Spinal cord (tissue), 10 donors: ENCODE results near the gene FBLL1. TPM values are rescaled to one million over a fixed set of nuclear protein-coding genes. Genes with fewer than 3 reads are reported as not detected.
"Not testable (repeated sequence)": the region's sequence is repeated elsewhere in the genome, so short reads cannot be mapped to it uniquely, and the experiment has no call there.

Experiments used
- DNase-seq, 6 donors: peaks; one replicate each; pipeline versions ENCODE4 v3.0.0 to v3.0.0-alpha.2; 2013 to 2015; ENCODE audit warnings: low spot score in 6 of 6, low read depth in 4 of 6
- H3K27ac ChIP-seq: one replicate; pipeline ENCODE4 v1.5.1; 2013; ENCODE audit warnings: low read depth, low read length, control low read depth
- H3K27me3 ChIP-seq: one replicate; pipeline ENCODE4 v1.6.1; 2013; ENCODE audit warnings: low read length; ENCODE audit not compliant: control insufficient read depth, insufficient read depth
- H3K36me3 ChIP-seq: one replicate; pipeline ENCODE4 v1.6.1; 2013; ENCODE audit warnings: low read length; ENCODE audit not compliant: control insufficient read depth, insufficient read depth
- H3K4me1 ChIP-seq: one replicate; pipeline ENCODE4 v1.6.1; 2013; ENCODE audit warnings: low read length; ENCODE audit not compliant: control insufficient read depth, insufficient read depth
- H3K4me3 ChIP-seq: one replicate; pipeline ENCODE4 v1.5.1; 2013; ENCODE audit warnings: low read depth, low read length, control low read depth
- H3K9me3 ChIP-seq: one replicate; pipeline ENCODE4 v1.6.1; 2013; ENCODE audit warnings: low read length; ENCODE audit not compliant: control insufficient read depth, insufficient read depth
- WGBS: methylation state at CpG from one replicate; pipeline ENCODE4 v1.1.5; 2013; ENCODE audit warnings: missing lambda C conversion rate; ENCODE audit not compliant: insufficient coverage; 5-methylcytosine and 5-hydroxymethylcytosine counted together
- polyA plus RNA-seq, 2 donors: library from polyadenylated mRNA; unstranded; fragments of 120-200 nt; gene quantifications; one replicate each; pipeline ENCODE4 v1.2.1, GENCODE V29; 2013; ENCODE audit not compliant: insufficient read length in 2 of 2
- total RNA-seq, 2 donors: library from RNA; depleted of rRNA in 1 of 2; stranded (reverse); fragments of 120-200 nt in 1 of 2; fragments of >200 nt in 1 of 2; gene quantifications; one replicate each; pipeline versions ENCODE4 v1.2.3 to v1.2.4, GENCODE V29; 2013 to 2014
- donor health status: healthy.

Gene FBLL1
- total and polyA plus RNA-seq, 4 donors = 15.5 to 61.4 (median 37.6) TPM

DNA sequence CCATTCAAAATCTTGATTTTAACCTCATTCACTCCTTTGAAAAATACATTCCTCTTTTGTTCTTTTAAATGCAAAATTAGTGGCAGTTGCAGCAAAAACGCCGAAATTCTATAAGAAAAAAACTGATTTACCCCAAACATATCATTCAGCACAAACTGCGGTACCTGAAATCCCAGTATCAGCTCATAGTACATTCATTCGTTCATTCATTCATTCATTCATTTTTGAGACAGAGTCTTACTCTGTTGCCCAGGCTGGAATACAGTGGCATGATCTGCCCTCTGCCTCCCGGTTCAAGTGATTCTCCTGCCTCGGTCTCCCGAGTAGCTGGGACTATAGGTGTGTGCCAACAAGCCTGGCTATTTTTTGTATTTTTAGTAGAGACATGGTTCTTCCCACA lies 20.4 kb downstream of the FBLL1 start:
- H3K4me3 ChIP-seq = no peak overlapping the region
- H3K36me3 ChIP-seq = peaks cover 3% of the 10 kb centered on the region
- no peak for DNase-seq
- no peaks in the 10 kb centered on the region for H3K9me3 ChIP-seq
- WGBS = 98% methylated on average over 4 of the region's 7 CpGs
- H3K27ac ChIP-seq = no peak overlapping the region
- H3K4me1 ChIP-seq = no peaks in the 10 kb centered on the region
- no peaks in the 10 kb centered on the region for H3K27me3 ChIP-seq

DNA sequence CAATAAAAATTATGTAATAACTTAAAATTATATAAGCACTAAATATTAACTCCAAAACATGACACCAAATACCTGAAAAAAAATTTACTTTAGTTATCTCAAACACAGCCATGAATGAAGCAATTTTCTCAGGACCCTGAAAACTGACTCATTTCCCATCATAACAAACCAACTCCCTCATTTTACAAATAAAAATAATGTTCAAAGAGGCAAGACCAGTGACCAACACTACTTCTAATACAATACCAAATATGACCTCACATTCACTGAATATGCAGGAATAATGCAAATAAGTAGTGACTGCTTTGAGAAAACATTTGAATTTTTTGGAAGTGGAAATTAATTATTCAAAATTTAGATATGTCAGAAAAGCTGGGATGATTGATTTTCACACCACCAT lies 21.6 kb downstream of the FBLL1 start:
- Histone ChIP-seq H3K27me3 (no peaks in the 10 kb centered on the region), H3K36me3 (peaks cover 3% of the 10 kb centered on the region), H3K9me3 (no peaks in the 10 kb centered on the region), H3K27ac (no peak overlapping the region), H3K4me1 (no peaks in the 10 kb centered on the region), H3K4me3 (no peak overlapping the region)
- no peak for DNase-seq

DNA sequence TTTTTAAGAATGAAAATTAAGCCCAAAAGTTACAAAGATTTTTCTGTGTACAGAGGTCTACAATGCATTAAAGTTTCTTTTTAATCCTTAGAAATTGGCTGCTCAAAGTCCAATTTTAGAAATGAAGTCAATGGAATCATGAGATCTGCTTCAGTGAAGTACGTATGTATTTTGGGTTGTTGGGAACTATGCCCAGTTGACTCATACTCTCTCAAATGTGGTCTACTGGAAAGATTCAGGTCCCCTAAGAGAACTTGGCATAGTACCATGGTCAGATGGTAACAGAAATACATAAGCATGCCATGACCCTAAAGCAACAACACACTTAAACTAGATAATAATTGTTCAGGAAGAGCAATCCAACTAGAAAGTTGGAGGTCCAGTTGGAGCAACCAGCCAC lies 23.0 kb downstream of the FBLL1 start:
- no peak for DNase-seq
- WGBS = no CpG with 5 or more reads among the region's 1 CpG

DNA sequence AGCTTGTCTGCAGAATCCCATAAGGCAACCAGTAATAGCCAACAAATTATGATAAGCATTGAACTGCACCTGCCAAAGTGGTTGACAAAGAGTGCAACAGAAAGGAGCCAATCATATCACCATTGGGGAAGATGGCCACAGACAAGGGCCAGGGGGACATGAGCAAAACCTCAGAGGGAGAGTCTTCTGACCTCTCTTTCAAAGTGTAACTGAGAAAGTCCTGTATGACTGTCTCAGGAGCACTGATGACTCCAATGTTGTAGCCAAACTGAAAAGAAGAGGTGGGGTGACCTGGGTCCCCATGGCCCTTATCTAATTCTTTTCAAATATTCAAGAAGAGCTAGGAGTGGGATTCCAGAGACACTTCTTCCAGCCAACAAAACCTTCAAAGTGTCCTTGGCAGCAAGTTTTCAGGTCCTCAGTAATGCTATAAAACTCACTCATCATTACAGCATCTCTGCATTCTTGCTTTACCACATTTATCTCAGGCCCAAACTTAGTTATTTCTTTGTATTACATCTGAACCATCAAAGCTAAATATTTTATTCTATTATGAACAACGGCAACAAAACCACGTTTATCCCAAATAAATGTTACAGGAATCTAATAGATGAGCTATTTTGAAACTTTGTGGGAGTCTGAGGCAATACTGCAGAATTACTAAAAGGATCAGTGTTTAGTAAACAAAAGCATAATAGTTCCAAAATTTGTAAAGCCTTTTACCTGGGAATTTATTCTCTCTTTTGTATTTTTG lies 24.4 kb downstream of the FBLL1 start:
- peaks cover 7% of the 10 kb centered on the region for H3K36me3 ChIP-seq
- no peaks in the 10 kb centered on the region for H3K4me1 ChIP-seq
- no CpG with 5 or more reads among the region's 2 CpGs for WGBS
- H3K27me3 ChIP-seq = no peaks in the 10 kb centered on the region
- no peak for DNase-seq
- no peak overlapping the region for H3K4me3 ChIP-seq
- no peaks in the 10 kb centered on the region for H3K9me3 ChIP-seq
- no peak overlapping the region for H3K27ac ChIP-seq

More for the DNA sequence above, 23.0 kb downstream of the FBLL1 start:
- Histone ChIP-seq H3K4me1 (no peaks in the 10 kb centered on the region), H3K27ac (no peak overlapping the region), H3K9me3 (no peaks in the 10 kb centered on the region), H3K27me3 (no peaks in the 10 kb centered on the region), H3K4me3 (no peak overlapping the region), H3K36me3 (no peaks in the 10 kb centered on the region)

DNA sequence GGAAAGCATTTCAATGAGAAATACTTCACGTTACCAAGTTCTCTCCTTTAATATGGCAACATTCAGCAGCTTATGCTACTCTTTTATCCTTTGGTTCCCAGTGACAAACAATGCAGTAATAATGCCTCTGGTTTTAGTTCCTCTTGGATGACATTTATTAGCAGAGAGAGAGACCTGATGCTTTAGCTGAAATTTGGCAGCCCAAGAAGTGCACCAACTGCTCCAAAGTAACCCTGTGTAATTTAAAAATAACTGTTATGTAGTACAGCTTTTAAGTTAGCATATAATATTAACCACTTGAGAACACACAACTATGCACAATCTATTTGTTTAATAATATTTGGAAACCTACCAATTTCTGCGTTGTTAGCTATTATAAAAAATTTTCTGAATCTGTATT lies 28.3 kb downstream of the FBLL1 start:
- no peaks in the 10 kb centered on the region for H3K9me3 ChIP-seq
- WGBS = no CpG with 5 or more reads among the region's 2 CpGs
- no peak for DNase-seq
- peaks cover 10% of the 10 kb centered on the region for H3K36me3 ChIP-seq
- no peaks in the 10 kb centered on the region for H3K27me3 ChIP-seq
- H3K27ac ChIP-seq = no peak overlapping the region
- H3K4me3 ChIP-seq = no peak overlapping the region
- no peaks in the 10 kb centered on the region for H3K4me1 ChIP-seq

DNA sequence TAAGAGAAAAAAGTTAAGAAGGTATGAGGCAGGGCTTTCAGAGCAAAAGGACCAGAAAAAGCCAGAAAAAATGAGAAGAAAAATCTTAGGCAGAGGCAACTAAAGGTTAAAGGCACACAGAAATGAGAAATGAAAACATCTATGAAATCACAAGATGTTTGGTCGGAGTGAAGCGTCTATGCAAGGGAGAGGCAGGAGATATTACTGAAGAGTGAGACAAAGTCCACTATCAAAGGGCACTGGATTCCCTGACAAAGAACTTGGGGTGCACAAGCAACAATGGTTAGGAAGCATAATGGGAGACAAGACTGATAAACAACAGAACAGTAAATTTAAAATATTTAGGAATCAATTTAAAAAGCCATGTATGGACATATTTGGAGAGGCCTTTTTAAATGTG lies 33.2 kb downstream of the FBLL1 start:
- H3K27ac ChIP-seq = no peak overlapping the region
- H3K27me3 ChIP-seq = no peaks in the 10 kb centered on the region
- H3K9me3 ChIP-seq = no peaks in the 10 kb centered on the region
- no CpG with 5 or more reads among the region's 2 CpGs for WGBS
- DNase-seq = no peak
- H3K4me1 ChIP-seq = no peaks in the 10 kb centered on the region
- H3K36me3 ChIP-seq = peaks cover 17% of the 10 kb centered on the region
- H3K4me3 ChIP-seq = no peak overlapping the region

DNA sequence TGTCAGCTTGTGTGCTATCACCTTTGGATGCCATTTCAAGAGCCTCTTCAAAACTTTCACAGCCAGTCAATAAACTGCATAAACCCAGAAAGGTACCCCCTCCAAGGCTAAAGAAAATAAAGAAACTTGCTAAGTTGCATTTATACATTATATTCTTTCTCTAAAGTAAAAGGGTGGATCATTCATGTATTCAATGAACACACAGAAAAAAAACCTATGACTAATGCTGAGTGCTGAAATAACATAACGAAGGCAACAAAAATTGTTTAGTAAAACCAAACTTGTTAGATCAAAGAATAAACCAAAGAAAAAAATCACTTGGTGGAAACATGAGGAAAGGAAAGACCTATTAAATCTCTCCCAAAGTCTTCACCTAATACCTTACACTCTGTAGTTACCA lies 34.9 kb downstream of the FBLL1 start:
- Histone ChIP-seq H3K4me3 (no peak overlapping the region), H3K9me3 (no peaks in the 10 kb centered on the region), H3K36me3 (peaks cover 7% of the 10 kb centered on the region), H3K27me3 (no peaks in the 10 kb centered on the region), H3K4me1 (no peaks in the 10 kb centered on the region), H3K27ac (no peak overlapping the region)
- DNase-seq = no peak
- WGBS = no CpG with 5 or more reads among the region's 1 CpG

DNA sequence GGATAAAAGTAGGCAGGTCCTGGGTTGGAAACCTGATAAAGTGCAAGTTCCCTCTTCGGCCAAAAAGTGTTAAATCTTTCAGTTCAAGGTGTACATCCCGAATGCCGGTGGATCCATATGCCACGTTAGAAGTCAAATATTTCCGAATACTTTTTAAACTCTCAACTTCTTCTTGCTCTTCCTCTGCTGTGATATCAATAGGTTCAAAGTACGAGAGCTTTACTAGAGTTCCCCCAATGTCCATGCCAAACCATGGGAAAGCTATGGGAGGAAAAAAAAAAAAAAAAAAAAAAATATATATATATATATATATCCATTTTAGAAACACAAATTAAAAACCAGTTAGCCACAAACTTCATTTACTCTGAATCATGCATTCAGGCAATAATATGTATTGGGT lies 39.6 kb downstream of the FBLL1 start:
- WGBS = 100% methylated on average over 2 of the region's 6 CpGs
- Histone ChIP-seq H3K4me3 (no peak overlapping the region), H3K27ac (no peak overlapping the region), H3K9me3 (no peaks in the 10 kb centered on the region), H3K36me3 (peaks cover 5% of the 10 kb centered on the region), H3K4me1 (no peaks in the 10 kb centered on the region), H3K27me3 (no peaks in the 10 kb centered on the region)
- no peak for DNase-seq

DNA sequence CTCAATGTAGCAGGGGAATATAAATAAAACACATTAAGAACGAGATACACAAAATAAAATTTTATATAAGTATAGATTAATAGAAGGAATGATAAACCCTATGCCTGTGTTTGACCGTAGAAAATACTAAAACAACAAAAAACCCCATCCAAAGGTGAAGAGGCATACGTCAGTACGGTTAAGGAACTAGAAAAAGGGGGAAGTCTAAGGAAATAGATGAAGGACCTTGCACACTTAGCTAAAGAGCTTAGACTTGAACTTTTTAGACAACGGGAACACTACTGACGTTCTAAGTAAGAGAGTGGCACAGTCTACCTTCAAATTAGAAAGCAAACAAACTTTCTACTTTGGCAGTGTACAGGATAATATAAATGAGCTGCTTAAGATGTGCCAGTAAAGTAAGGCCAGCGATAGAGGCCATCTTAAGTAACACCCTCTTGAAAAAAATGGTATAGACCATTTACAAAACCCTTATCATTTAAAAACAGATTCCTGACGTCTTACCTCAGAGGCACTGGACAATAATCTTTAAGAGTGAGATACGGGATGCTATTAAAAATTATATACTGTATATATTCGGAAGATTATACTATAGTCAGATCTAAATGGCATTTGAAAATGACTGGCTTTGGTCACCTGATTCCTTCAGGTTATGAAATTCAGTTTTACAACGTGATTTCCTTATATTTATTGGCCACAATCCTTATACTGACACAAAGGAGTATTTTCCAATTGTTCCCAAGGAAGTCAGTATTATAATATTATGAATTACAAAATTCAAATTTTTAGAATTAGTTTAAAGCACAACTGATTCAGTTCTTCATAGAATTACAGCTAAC lies 41.6 kb downstream of the FBLL1 start:
- H3K9me3 ChIP-seq = no peaks in the 10 kb centered on the region
- DNase-seq = no peak
- WGBS = no CpG with 5 or more reads among the region's 11 CpGs
- H3K27me3 ChIP-seq = no peaks in the 10 kb centered on the region
- no peak overlapping the region for H3K27ac ChIP-seq
- no peaks in the 10 kb centered on the region for H3K4me1 ChIP-seq
- H3K4me3 ChIP-seq = no peak overlapping the region
- H3K36me3 ChIP-seq = peaks cover 3% of the 10 kb centered on the region

DNA sequence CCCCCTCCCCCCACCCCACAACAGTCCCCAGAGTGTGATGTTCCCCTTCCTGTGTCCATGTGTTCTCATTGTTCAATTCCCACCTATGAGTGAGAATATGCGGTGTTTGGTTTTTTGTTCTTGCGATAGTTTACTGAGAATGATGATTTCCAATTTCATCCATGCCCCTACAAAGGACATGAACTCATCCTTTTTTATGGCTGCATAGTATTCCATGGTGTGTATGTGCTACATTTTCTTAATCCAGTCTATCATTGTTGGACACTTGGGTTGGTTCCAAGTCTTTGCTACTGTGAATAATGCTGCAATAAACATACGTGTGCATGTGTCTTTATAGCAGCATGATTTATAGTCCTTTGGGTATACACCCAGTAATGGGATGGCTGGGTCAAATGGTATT lies 44.6 kb downstream of the FBLL1 start:
- H3K4me1 ChIP-seq, H3K27me3 ChIP-seq, DNase-seq, H3K9me3 ChIP-seq, H3K4me3 ChIP-seq, H3K27ac ChIP-seq, H3K36me3 ChIP-seq: not testable (repeated sequence)
- WGBS = no CpG with 5 or more reads among the region's 3 CpGs
